Neural cell (in vitro differentiated cells): Measurements from ENCODE around the gene KATNAL1. TPM values are rescaled to one million over a fixed set of nuclear protein-coding genes. Genes with fewer than 3 reads are reported as not detected.

Source experiments
- H2AFZ ChIP-seq: fragments of 200-600, 300-800 bp; sonication (generic), shearing (Covaris generic); 2 replicates; pipeline ENCODE4 v1.6.0; 2014; ENCODE audit warnings: low read depth, mild to moderate bottlenecking, antibody characterized with exemption, low read length, moderate library complexity
- H3F3A ChIP-seq: fragments of 200-600 bp; shearing (Covaris generic); 2 replicates; pipeline ENCODE4 v1.6.1; 2016; ENCODE audit warnings: mild to moderate bottlenecking, moderate library complexity, mixed read lengths, antibody characterized with exemption, low read length; ENCODE audit not compliant: insufficient read depth, poor library complexity, severe bottlenecking
- H3K27ac ChIP-seq: fragments of 200-600, 300-800 bp; sonication (generic), shearing (Covaris generic); 2 replicates; pipeline ENCODE4 v1.5.1; 2014; ENCODE audit warnings: mild to moderate bottlenecking, low read length, moderate library complexity
- H3K27me3 ChIP-seq: fragments of 300-800, 200-600 bp; sonication (generic), shearing (Covaris generic); 2 replicates; pipeline ENCODE4 v1.6.0; 2014; ENCODE audit warnings: mild to moderate bottlenecking, low read depth, low read length, moderate library complexity; ENCODE audit not compliant: insufficient read depth
- H3K36me3 ChIP-seq: fragments of 300-800, 200-600 bp; sonication (generic), shearing (Covaris generic); 2 replicates; pipeline ENCODE4 v1.5.1; 2014; ENCODE audit warnings: mild to moderate bottlenecking, antibody characterized with exemption, low read length, moderate library complexity; ENCODE audit not compliant: insufficient read depth
- H3K4me2 ChIP-seq: fragments of 300-800, 200-600 bp; sonication (generic), shearing (Covaris generic); 2 replicates; pipeline ENCODE4 v1.6.0; 2014; ENCODE audit warnings: mild to moderate bottlenecking, low read length
- H3K4me3 ChIP-seq: fragments of 300-800, 200-600 bp; sonication (generic), shearing (Covaris generic); 2 replicates; pipeline ENCODE4 v1.5.1; 2014; ENCODE audit warnings: mild to moderate bottlenecking, low read length, moderate library complexity
- H3K79me2 ChIP-seq: fragments of 200-600 bp; shearing (Covaris generic); replicated peaks from 2 replicates; pipeline ENCODE4 v1.6.0; 2014; ENCODE audit warnings: mild to moderate bottlenecking, low read length, moderate library complexity; ENCODE audit not compliant: insufficient read depth
- H3K9ac ChIP-seq: fragments of 300-800, 200-600 bp; sonication (generic), shearing (Covaris generic); 2 replicates; pipeline ENCODE4 v1.6.1; 2016; ENCODE audit warnings: mild to moderate bottlenecking, low read length, mixed read lengths
- H3K9me2 ChIP-seq: fragments of 200-600 bp; shearing (Covaris generic); 2 replicates; pipeline ENCODE4 v1.6.1; 2016; ENCODE audit warnings: mild to moderate bottlenecking, low read length, mixed read lengths; ENCODE audit not compliant: insufficient read depth
- H3K9me3 ChIP-seq: fragments of 200-600, 300-800 bp; sonication (generic), shearing (Covaris generic); 2 replicates; pipeline ENCODE4 v1.6.1; 2016; ENCODE audit warnings: mild to moderate bottlenecking, mixed run types, low read length, moderate library complexity, mixed read lengths
- H4K20me1 ChIP-seq: fragments of 200-600 bp; shearing (Covaris generic); 2 replicates; pipeline ENCODE4 v1.6.1; 2016; ENCODE audit warnings: mild to moderate bottlenecking, mixed run types; ENCODE audit not compliant: insufficient read depth
- EP300 ChIP-seq: fragments of 450-650 bp; conservative IDR thresholded peaks from 2 replicates; pipeline ENCODE4 v1.6.1; 2014; ENCODE audit warnings: antibody characterized with exemption, mild to moderate bottlenecking, moderate library complexity; ENCODE audit not compliant: poor library complexity, severe bottlenecking
- EZH2 ChIP-seq: fragments of 200-600, 300-800 bp; shearing (Covaris generic), sonication (generic); IDR thresholded peaks from 2 replicates; pipeline ENCODE4 v1.6.1; 2014; ENCODE audit warnings: antibody characterized with exemption, low read length, borderline replicate concordance, mild to moderate bottlenecking; ENCODE audit not compliant: insufficient read depth, poor library complexity, severe bottlenecking
- MXI1 ChIP-seq: fragments of 450-650 bp; conservative IDR thresholded peaks from 2 replicates; pipeline ENCODE4 v1.6.1; 2014; ENCODE audit warnings: antibody characterized with exemption, mild to moderate bottlenecking; ENCODE audit not compliant: poor library complexity, severe bottlenecking
- POLR2AphosphoS5 ChIP-seq: IDR thresholded peaks from 2 replicates; pipeline ENCODE4 v1.6.1; 2012
- RAD21 ChIP-seq: fragments of 450-650 bp; conservative IDR thresholded peaks from 2 replicates; pipeline ENCODE4 v1.6.1; 2014; ENCODE audit warnings: antibody characterized with exemption, mild to moderate bottlenecking, moderate library complexity
- REST ChIP-seq: IDR thresholded peaks from 2 replicates; pipeline ENCODE4 v1.6.1; 2012; ENCODE audit warnings: borderline replicate concordance
- SMC3 ChIP-seq: fragments of 450-650 bp; conservative IDR thresholded peaks from 2 replicates; pipeline ENCODE4 v1.6.1; 2014; ENCODE audit warnings: antibody characterized with exemption, mild to moderate bottlenecking, moderate library complexity; ENCODE audit not compliant: poor library complexity
- TAF1 ChIP-seq: IDR thresholded peaks from 2 replicates; pipeline ENCODE4 v1.6.1; 2012; ENCODE audit warnings: low read depth
- polyA plus RNA-seq: library from polyadenylated mRNA; depleted of rRNA; stranded (reverse); fragments of >200 nt; gene quantifications from 2 replicates; pipeline ENCODE4 v1.2.3, GENCODE V29; 2014
- TF ChIP-seq, protein P1 (sequence below): fragments of 450-650 bp; IDR thresholded peaks from 2 replicates; pipeline ENCODE4 v1.5.1; 2014; ENCODE audit warnings: antibody characterized with exemption, mild to moderate bottlenecking, moderate library complexity; ENCODE audit not compliant: poor library complexity, severe bottlenecking

The KATNAL1 gene
- polyA plus RNA-seq, 1 donor from 2014 or later, result 24.9 TPM

DNA sequence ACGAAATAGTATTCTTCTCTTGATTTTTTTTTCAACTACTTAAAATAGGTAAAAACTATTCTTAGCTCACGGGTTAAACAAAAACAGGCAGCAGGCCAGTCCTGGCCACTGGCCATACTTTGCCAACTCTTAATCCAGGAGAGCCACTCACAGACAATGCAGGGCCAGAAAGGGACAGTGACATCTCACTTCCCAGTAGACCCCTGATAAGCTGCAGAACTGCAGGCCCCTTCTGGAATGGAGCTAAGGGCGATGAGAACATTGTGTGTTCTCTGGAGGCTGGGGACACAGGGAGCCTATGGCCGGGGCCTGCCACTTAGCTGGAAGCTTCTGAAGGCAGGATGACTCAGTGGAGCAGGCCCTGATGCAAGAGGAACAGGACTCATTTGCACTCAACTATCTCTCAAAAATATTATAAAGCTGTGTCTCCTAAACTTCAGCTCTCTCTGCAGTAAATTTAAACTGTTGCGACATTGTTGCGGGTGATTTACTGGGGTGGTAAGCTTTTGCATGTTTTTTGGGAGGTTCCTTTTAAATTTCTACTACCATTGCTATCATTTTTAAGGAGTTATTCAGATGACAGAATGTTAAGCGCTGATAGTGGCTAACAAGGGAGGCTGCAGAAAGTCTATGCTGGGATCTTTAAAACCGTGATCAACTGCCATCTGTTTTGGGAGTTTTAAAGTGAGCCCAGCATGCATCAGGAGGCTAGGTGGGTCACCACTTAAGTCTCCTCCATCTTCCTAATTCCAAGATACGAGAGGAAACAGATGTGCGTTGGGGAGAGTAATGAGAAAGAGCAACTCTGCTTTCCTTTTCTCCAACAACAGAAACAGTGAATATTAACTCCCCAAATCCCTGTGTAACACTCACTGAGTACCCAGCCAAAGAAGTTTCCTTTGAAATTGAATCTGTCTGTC is 33.2 kb upstream of the KATNAL1 start:
- H2AFZ ChIP-seq, result no peak overlapping the region
- H3K4me3 ChIP-seq, result no peak overlapping the region
- H3K9me2 ChIP-seq, result no peaks in the 10 kb centered on the region
- no peaks in the 10 kb centered on the region for H3F3A ChIP-seq
- TF ChIP-seq RAD21 (no peak), SMC3 (no peak), REST (no peak), TAF1 (no peak), POLR2AphosphoS5 (no peak), EZH2 (no peak), MXI1 (no peak)
- TF ChIP-seq, protein P1, sequence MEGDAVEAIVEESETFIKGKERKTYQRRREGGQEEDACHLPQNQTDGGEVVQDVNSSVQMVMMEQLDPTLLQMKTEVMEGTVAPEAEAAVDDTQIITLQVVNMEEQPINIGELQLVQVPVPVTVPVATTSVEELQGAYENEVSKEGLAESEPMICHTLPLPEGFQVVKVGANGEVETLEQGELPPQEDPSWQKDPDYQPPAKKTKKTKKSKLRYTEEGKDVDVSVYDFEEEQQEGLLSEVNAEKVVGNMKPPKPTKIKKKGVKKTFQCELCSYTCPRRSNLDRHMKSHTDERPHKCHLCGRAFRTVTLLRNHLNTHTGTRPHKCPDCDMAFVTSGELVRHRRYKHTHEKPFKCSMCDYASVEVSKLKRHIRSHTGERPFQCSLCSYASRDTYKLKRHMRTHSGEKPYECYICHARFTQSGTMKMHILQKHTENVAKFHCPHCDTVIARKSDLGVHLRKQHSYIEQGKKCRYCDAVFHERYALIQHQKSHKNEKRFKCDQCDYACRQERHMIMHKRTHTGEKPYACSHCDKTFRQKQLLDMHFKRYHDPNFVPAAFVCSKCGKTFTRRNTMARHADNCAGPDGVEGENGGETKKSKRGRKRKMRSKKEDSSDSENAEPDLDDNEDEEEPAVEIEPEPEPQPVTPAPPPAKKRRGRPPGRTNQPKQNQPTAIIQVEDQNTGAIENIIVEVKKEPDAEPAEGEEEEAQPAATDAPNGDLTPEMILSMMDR, result no peak
- H3K4me2 ChIP-seq, result no peak overlapping the region
- no peaks in the 10 kb centered on the region for H4K20me1 ChIP-seq
- no peaks in the 10 kb centered on the region for H3K36me3 ChIP-seq
- H3K9me3 ChIP-seq, result no peaks in the 10 kb centered on the region
- no peaks in the 10 kb centered on the region for H3K27me3 ChIP-seq
- H3K27ac ChIP-seq, result no peak overlapping the region
- H3K9ac ChIP-seq, result no peak overlapping the region
- H3K79me2 ChIP-seq, result no peaks in the 10 kb centered on the region

- no peak overlapping the region for H3K9ac ChIP-seq
- no peak overlapping the region for H3K4me2 ChIP-seq
- no peak overlapping the region for H2AFZ ChIP-seq
These were observed 32.5 kb upstream of the KATNAL1 start for GRCh38 chr13:30339738-30340330.

More at GRCh38 chr13:30339738-30340330, 32.5 kb upstream of the KATNAL1 start:
- H3K4me3 ChIP-seq, result no peak overlapping the region
- H3K79me2 ChIP-seq, result no peaks in the 10 kb centered on the region
- no peaks in the 10 kb centered on the region for H4K20me1 ChIP-seq
- no peaks in the 10 kb centered on the region for H3K27me3 ChIP-seq
- H3K36me3 ChIP-seq, result no peaks in the 10 kb centered on the region
- H3F3A ChIP-seq, result no peaks in the 10 kb centered on the region
- H3K9me3 ChIP-seq, result no peaks in the 10 kb centered on the region
- H3K9me2 ChIP-seq, result no peaks in the 10 kb centered on the region
- H3K27ac ChIP-seq, result no peak overlapping the region
- no peak for TF ChIP-seq EZH2
- no peak for TF ChIP-seq EP300
- no peak for TF ChIP-seq POLR2AphosphoS5
- TF ChIP-seq MXI1, result no peak
- no peak for TF ChIP-seq SMC3
- TF ChIP-seq, protein P1, result no peak
- no peak for TF ChIP-seq RAD21
- TF ChIP-seq REST, result no peak
- TF ChIP-seq TAF1, result no peak
